Cerebellar cortex (tissue), 1 donor: Measurements from ENCODE around the gene KRT7.
A peak's percentile ranks its signal among the peaks of the same experiment; 100 is the strongest.

ENCODE experiments used
- DNase-seq: peaks from one replicate; pipeline ENCODE4 v3.0.0-alpha.2; 2015; ENCODE audit warnings: low spot score

The KRT7 gene

DNA sequence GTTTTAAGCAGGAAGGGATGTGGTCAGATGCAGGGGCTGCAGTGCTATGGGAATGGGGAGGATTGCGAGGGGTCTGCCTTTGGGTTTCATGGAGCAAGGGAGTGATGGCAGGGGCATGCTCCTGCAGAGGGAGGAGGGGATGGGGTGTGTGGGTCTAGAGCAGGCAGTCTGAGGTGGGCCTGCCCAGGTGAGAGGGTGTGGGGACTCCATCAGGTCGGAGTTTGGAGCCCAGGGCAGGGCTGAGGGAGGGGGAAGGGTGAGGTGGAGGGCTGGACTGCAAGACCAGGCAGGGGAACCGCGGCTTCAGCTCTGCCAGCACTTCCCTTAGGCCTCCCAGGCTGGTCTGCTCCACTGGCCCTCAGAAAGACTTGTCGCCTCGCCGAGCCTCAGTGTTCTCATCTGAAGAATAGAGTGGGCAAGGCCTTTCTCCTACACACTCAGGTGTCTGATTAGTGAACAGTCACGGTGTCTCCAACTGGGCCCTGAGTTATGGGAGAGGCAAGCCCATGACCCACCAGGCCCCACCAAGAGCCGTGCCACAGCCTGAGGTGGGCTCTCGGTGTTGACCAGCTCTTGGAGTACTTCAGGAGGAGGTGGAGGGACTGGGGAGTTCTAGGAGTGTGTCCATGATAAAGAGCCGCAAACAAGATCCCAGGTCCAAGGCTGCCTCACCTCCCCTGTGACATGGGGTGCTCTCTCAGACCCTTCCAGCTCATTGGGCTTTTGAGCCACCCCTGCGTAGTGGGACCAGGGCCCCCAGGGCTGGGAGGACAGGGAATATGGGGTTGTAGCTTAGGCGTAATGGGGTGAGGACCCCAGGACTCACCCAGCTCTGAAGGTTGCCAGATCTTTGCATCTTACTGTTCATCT lies 21.1 kb upstream of the KRT7 start:
- no peak for DNase-seq

GRCh38 chr12:52212701-52213563 lies 20.1 kb upstream of the KRT7 start:
- DNase-seq = no peak

- DNase-seq = peak; percentile 49
Measured at GRCh38 chr12:52213564-52214420, 19.3 kb upstream of the KRT7 start.

GRCh38 chr12:52214421-52214802 lies 18.6 kb upstream of the KRT7 start:
- DNase-seq = no peak

DNA sequence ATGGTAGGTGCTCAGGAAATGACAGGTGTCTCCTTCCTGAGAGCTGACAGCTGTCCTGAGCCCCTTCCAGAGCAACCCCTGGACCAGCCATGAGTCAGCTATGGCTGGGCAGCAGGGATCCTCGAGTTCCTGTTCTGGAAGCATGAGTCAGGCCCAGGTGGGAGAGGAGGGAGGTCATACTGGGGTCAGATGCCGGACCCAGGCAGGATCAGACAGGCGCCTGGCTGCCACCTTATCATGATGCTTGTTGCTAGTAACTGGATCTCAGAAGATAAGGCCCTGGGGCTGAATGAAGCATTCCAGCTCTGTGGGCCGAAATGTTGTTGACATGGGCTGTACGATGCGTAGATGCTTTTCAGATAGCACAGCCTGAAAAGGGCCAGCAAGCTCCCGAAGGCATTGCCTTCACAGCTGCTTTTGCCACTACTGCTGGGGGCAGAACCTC lies 17.4 kb upstream of the KRT7 start:
- no peak for DNase-seq

DNA sequence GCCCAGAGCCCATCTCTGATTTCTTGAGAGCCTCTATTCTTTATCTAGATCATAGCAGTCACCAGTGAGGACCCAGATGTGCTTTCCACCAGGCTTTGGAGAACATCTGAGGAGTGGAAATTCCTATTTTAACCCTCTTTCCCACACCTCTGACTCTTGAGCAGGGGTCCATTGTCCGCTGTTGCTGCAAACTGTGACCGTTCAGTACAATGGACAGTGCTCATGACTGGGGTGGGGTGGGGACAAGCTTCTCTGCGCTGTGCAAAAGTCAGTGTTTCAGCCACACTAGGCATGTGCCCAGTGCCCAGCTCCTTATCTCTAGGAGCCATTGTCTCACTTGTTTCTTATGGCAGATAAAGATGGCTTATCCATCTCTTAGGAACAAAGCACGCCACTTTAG lies 16.9 kb upstream of the KRT7 start:
- no peak for DNase-seq

GRCh38 chr12:52216807-52217206 lies 16.2 kb upstream of the KRT7 start:
- DNase-seq = peak; percentile 52

DNA sequence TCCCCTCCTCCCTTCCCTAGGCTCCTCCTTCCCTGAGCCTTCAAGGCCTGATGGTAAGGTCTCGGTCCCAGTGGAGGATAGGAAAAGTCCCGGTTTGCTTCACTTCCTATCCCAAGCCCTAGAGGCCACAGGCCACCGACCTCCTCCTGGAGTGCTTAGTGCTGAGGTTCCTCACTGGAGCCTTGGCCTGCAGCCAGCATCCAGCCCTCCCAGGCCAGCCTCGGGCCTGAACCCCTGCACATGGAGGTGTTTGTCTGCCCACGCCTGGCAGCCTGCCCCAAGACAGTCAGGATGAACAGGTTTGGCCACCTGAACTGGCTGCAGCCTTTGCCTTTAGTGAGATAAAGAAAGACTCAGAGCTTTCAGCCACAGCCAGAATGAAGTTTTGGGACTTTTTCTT lies 15.8 kb upstream of the KRT7 start:
- no peak for DNase-seq

DNA sequence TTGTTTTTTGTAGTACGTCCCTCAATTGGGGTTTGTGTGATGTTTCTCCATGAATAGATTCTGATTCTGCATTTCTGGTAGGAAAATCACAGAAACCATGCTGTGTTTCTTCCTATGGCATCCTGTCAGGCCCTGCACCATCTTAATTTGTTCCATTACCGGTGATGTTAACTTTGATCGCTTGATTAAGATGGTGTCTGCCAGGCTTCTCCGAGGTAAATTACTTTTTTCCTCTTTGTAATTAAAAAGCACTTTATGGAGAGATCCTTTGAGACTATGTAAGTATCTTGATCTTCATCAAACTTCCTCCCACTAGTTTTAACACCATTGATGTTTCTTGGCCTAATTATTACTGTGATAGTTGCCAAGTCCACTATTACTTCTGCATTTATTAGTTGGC lies 15.0 kb upstream of the KRT7 start:
- no peak for DNase-seq

DNA sequence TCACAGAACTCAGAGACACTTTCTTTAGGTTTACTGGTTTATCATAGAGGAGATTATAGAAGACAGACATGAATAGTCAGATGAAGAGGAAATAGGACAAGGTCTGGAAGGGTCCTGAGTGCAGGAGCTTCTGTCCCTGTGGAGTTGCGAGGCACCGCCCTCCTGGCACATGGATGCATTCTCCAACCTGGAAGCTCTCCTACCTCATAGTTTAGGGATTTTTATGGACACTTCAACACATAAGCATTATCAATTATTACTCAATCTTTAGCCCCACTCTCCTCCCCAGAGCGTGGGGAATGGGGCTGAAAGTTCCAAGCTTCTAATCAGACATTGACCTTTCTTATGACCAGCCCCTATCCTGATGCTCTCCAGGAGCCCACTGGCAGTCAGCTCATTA lies 12.6 kb upstream of the KRT7 start:
- DNase-seq = no peak

GRCh38 chr12:52221070-52221781 lies 11.8 kb upstream of the KRT7 start:
- no peak for DNase-seq

- no peak for DNase-seq
Measured at GRCh38 chr12:52221912-52222457, 11.1 kb upstream of the KRT7 start.

DNA sequence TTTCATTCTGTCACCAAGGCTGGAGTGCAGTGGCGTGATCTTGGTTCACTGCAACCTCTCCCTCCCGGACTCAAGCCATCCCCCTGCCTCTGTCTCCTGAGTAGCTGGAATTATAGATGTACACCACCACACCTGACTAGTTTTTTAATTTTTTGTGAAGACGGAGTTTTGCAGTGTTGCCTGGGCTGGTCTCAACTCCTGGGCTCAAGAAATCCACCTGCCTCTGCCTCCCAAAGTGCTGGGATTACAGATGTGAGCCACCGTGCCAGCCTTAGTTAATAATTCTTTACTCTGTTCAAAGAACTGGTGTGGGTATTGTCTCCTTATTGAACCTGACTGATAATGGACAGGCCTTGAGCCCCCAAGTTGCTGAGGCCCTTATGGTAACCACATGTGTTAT lies 10.4 kb upstream of the KRT7 start:
- no peak for DNase-seq

- no peak for DNase-seq
Measured at GRCh38 chr12:52223406-52224039, 9.5 kb upstream of the KRT7 start.

- no peak for DNase-seq
Measured at GRCh38 chr12:52224151-52224550, 8.9 kb upstream of the KRT7 start.

DNA sequence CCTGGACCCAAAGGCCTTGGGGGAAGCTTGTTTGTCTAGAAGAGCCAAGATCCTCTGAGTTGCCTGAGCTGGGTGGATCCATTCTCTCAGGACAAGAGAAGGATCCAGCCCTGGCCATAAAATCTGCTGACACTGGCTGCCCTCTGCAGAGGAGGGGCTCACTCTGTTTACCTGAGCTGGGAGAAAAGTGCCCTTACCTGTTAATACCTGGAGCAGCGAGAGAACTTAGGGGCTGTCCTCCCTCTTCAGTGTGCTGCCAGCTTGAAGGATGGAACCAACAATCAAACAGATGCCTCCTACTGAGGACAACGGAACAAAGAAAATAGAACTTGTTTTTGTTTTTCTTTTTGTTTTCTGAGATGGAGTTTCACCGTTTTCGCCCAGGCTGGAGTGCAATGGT lies 7.3 kb upstream of the KRT7 start:
- DNase-seq = no peak

DNA sequence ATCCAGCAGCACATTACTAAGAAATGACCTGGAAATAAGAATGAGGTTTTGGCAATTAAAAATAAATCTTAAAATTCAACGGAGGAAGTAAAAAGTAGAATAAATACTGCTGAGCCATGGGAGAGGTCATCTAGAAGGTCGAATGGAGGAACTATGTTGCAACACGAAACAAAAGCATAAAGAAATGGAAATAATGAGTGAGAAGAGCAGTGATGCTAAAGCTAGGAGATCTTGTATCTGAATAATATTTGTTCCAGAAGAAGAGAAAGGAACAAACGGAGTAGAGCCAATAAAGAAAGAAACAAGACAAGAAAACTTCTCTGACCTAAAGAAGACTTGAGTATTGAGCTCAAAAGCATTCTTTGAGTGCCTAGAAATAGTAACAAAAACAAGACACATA lies 6.6 kb upstream of the KRT7 start:
- no peak for DNase-seq

DNA sequence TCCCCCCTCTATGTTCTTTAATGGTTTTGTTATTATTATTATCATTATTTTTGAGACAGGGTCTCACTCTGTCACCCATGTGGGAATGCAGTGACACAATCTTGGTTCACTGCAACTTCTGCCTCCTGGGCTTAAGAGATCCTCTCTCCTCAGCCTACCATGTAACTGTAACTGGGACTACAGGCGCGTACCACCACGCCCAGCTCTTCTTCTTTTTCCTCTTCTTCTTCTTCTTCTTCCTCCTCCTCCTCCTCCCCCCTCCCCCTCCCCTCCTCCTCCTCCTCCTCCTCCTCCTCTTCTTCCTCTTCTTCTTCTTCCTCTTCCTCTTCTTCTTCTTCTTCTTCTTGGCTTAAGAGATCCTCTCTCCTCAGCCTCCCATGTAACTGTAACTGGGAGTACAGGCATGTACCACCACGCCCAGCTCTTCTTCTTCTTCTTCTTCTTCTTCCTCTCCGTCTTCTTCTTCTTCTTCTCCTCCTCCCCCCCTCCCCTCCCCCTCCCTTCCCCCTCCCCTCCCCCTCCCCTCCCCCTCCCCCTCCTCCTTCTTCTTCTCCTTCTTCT lies 5.4 kb upstream of the KRT7 start:
- DNase-seq = no peak

DNA sequence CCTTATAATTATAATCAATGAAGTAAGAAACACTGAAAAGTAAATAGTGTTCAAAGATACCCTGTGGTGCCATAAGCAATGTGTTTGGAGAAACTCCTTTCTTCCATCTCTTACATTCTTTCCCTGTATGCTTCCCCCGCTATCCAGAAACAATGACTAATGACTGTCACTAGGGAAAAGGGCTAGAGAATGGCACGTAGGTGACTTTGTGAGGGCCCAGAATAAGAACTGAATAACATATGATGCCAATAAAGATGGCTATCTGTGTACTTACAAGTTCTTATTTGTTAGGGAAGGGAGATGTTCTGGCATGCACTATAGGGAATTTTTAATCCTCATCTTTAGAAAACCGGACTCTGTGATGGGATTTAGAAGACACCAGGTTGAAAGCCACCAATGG lies 4.7 kb upstream of the KRT7 start:
- no peak for DNase-seq

GRCh38 chr12:52228931-52229330 lies 4.1 kb upstream of the KRT7 start:
- DNase-seq = no peak
